Nephron (organoid): ENCODE results near the gene SPATA9.

ENCODE experiments used
- H3K27ac Mint-ChIP-seq, 3 experiments: 2 replicates each; pipeline ENCODE4 v1.8.0; 2020; ENCODE audit warnings: mixed read lengths in 3 of 3, mild to moderate bottlenecking in 2 of 3, moderate library complexity in 1 of 3
- H3K27me3 Mint-ChIP-seq: 2 replicates; pipeline ENCODE4 v1.8.0; 2021; ENCODE audit warnings: low read depth, mild to moderate bottlenecking, moderate library complexity, mixed read lengths
- H3K36me3 Mint-ChIP-seq: 2 replicates; pipeline ENCODE4 v1.8.0; 2020; ENCODE audit warnings: low read depth, mixed read lengths
- H3K4me1 Mint-ChIP-seq: 2 replicates; pipeline ENCODE4 v1.8.0; 2020; ENCODE audit warnings: mixed read lengths
- H3K4me3 Mint-ChIP-seq, 3 experiments: 2 replicates each; pipeline ENCODE4 v1.8.0; 2020; ENCODE audit warnings: mild to moderate bottlenecking in 3 of 3, mixed read lengths in 3 of 3, moderate library complexity in 2 of 3
- H3K9me3 Mint-ChIP-seq: 2 replicates; pipeline ENCODE4 v1.8.0; 2020; ENCODE audit warnings: mixed read lengths
- CTCF ChIP-seq, 3 experiments: fragments of 200-600 bp; sonication (generic); IDR thresholded peaks; one replicate each; pipeline ENCODE4 v1.5.0; 2021; ENCODE audit warnings: antibody characterized with exemption in 3 of 3; ENCODE audit not compliant: unreplicated experiment in 3 of 3

The SPATA9 gene

GRCh38 chr5:95631991-95632675 is 50.7 kb downstream of the SPATA9 start:
- Mint-ChIP-seq H3K27me3 (no peaks in the 10 kb centered on the region), H3K4me1 (no peaks in the 10 kb centered on the region), H3K27ac (no peak overlapping the region), H3K4me3 (no peak overlapping the region), H3K9me3 (peaks cover 2% of the 10 kb centered on the region), H3K36me3 (no peaks in the 10 kb centered on the region)
- TF ChIP-seq CTCF (IDR thresholded peaks at IDR 0.05; ENCODE audit: unreplicated experiment in 3 of 3): no peak

- H3K9me3 Mint-ChIP-seq: peaks cover 2% of the 10 kb centered on the region
- no peak overlapping the region for H3K27ac Mint-ChIP-seq
- no peaks in the 10 kb centered on the region for H3K36me3 Mint-ChIP-seq
- H3K27me3 Mint-ChIP-seq: no peaks in the 10 kb centered on the region
- TF ChIP-seq CTCF (IDR thresholded peaks at IDR 0.05; ENCODE audit: unreplicated experiment in 3 of 3): no peak
- H3K4me3 Mint-ChIP-seq: no peak overlapping the region
- no peaks in the 10 kb centered on the region for H3K4me1 Mint-ChIP-seq
These were observed 51.4 kb downstream of the SPATA9 start for GRCh38 chr5:95631255-95631958.

GRCh38 chr5:95630394-95630917 is 52.3 kb downstream of the SPATA9 start:
- no peaks in the 10 kb centered on the region for H3K36me3 Mint-ChIP-seq
- no peak overlapping the region for H3K27ac Mint-ChIP-seq
- H3K27me3 Mint-ChIP-seq: no peaks in the 10 kb centered on the region
- no peaks in the 10 kb centered on the region for H3K4me1 Mint-ChIP-seq
- TF ChIP-seq CTCF (IDR thresholded peaks at IDR 0.05; ENCODE audit: unreplicated experiment in 3 of 3): no peak
- H3K4me3 Mint-ChIP-seq: no peak overlapping the region
- H3K9me3 Mint-ChIP-seq: peaks cover 2% of the 10 kb centered on the region

- H3K27ac Mint-ChIP-seq: no peak overlapping the region
- peaks cover 6% of the 10 kb centered on the region for H3K27me3 Mint-ChIP-seq
- H3K4me1 Mint-ChIP-seq: no peaks in the 10 kb centered on the region
- peaks cover 2% of the 10 kb centered on the region for H3K9me3 Mint-ChIP-seq
- no peaks in the 10 kb centered on the region for H3K36me3 Mint-ChIP-seq
- H3K4me3 Mint-ChIP-seq: no peak overlapping the region
- TF ChIP-seq CTCF (IDR thresholded peaks at IDR 0.05; ENCODE audit: unreplicated experiment in 3 of 3): no peak
These were observed 53.9 kb downstream of the SPATA9 start for GRCh38 chr5:95628933-95629332.

- no peaks in the 10 kb centered on the region for H3K4me1 Mint-ChIP-seq
- no peak for TF ChIP-seq CTCF (IDR thresholded peaks at IDR 0.05; ENCODE audit: unreplicated experiment in 3 of 3)
- H3K36me3 Mint-ChIP-seq: no peaks in the 10 kb centered on the region
- H3K4me3 Mint-ChIP-seq: no peak overlapping the region
- no peaks in the 10 kb centered on the region for H3K9me3 Mint-ChIP-seq
- H3K27ac Mint-ChIP-seq: no peak overlapping the region
- peaks cover 12% of the 10 kb centered on the region for H3K27me3 Mint-ChIP-seq
These were observed 54.6 kb downstream of the SPATA9 start for GRCh38 chr5:95627971-95628810.
